HFFc6 (cell line): Measurements from ENCODE around the gene ARHGEF7. TPM values are rescaled to one million over a fixed set of nuclear protein-coding genes. Genes with fewer than 3 reads are reported as not detected.

ENCODE experiments used
- DNase-seq: peaks from one replicate; pipeline ENCODE4 v3.0.0-alpha.2; 2018
- H3K27ac Mint-ChIP-seq: 2 replicates; pipeline ENCODE4 v1.8.0; 2020; ENCODE audit warnings: mild to moderate bottlenecking, mixed read lengths
- H3K27me3 Mint-ChIP-seq: 2 replicates; pipeline ENCODE4 v1.8.0; 2021; ENCODE audit warnings: mild to moderate bottlenecking, moderate library complexity, mixed read lengths; ENCODE audit not compliant: insufficient read depth
- H3K36me3 Mint-ChIP-seq: 2 replicates; pipeline ENCODE4 v1.8.0; 2021; ENCODE audit warnings: low read depth, mixed read lengths
- H3K4me1 Mint-ChIP-seq: 2 replicates; pipeline ENCODE4 v1.8.0; 2020; ENCODE audit warnings: low read depth, mixed read lengths
- H3K4me3 Mint-ChIP-seq: 2 replicates; pipeline ENCODE4 v1.8.0; 2020; ENCODE audit warnings: mild to moderate bottlenecking, moderate library complexity, mixed read lengths
- H3K9me3 Mint-ChIP-seq: 2 replicates; pipeline ENCODE4 v1.8.0; 2020; ENCODE audit warnings: mild to moderate bottlenecking, mixed read lengths
- total RNA-seq, 6 experiments: library from RNA; stranded (reverse); fragmentation: NEBNext Ultra II Directional; extraction: Animal tissue kit (Norgen Biotek cat#: 25700); gene quantifications; 2 replicates in 1 of 6; 3 replicates in 5 of 6; pipeline ENCODE4 v1.2.3, GENCODE V29; 2021
- TF ChIP-seq, protein P1 (sequence below): fragments of 200-600 bp; sonication (generic); IDR thresholded peaks from 2 replicates; pipeline ENCODE4 v1.5.0; 2021; ENCODE audit warnings: antibody characterized with exemption, mild to moderate bottlenecking

ARHGEF7 gene
- total RNA-seq, 6 experiments from 2014 or later, result 32.3 to 38.1 (median 35.0) TPM

DNA sequence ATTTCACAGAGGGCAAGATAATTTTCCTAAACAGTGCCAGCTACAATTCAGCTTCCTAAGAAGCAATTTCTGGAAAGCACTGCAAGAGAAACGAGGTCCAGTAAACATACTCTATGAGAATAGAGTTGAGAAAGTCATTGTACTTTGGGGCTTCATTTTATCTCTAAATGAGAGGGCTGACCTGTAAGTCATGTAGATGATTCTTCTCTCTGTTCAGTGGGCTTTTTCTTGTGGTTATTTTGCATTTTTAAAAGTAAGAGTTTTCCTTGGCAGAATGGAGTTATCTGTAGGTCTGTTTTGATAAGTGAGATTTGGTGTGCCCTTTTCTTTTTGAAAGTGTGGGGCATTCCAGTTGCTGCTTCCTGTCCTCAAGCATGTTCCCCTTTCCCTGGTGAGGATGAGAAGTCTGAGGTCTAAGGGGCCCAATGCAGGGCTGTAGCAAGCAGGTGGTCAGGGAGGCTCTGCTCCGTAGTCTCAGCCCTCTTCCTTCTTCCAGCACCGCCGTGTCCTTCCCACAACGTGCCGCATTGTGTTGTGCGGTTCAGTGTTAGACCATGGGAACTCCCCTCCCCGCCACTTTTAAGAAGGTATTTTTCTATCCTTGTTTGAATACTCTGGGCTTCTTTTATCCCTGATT, 86.3 kb downstream of the ARHGEF7 start:
- Mint-ChIP-seq H3K9me3 (no peaks in the 10 kb centered on the region), H3K36me3 (peaks cover 30% of the 10 kb centered on the region), H3K27ac (no peak overlapping the region; the same call in 1 of the 2 replicates), H3K4me1 (peaks cover 55% of the 10 kb centered on the region), H3K27me3 (no peaks in the 10 kb centered on the region; the same call in 1 of the 2 replicates), H3K4me3 (no peak overlapping the region)
- no peak for DNase-seq
- TF ChIP-seq, protein P1, sequence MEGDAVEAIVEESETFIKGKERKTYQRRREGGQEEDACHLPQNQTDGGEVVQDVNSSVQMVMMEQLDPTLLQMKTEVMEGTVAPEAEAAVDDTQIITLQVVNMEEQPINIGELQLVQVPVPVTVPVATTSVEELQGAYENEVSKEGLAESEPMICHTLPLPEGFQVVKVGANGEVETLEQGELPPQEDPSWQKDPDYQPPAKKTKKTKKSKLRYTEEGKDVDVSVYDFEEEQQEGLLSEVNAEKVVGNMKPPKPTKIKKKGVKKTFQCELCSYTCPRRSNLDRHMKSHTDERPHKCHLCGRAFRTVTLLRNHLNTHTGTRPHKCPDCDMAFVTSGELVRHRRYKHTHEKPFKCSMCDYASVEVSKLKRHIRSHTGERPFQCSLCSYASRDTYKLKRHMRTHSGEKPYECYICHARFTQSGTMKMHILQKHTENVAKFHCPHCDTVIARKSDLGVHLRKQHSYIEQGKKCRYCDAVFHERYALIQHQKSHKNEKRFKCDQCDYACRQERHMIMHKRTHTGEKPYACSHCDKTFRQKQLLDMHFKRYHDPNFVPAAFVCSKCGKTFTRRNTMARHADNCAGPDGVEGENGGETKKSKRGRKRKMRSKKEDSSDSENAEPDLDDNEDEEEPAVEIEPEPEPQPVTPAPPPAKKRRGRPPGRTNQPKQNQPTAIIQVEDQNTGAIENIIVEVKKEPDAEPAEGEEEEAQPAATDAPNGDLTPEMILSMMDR, result no peak

DNA sequence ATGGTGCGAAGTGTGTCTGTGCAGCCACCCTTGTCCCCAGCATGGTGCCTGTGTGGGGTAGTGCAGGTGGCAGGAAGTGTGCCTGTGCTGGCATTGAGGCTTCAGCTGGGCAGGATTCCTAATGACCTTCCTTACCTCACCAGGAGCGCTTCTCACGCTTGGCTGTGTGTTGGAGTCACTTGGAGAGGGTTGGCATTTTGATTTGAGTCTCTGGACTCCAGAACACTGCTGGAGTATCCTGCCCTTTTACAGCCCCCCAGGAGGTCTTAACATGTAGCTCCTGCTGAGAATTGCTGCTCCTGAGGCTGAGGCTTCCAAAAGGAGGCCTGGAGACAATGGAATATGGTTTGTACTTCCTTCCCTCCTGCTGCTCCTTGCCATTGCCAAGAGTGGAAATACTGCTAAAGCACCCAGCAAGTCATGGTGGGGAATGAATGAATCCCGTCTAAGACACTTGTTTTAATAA, 87.1 kb downstream of the ARHGEF7 start:
- no peaks in the 10 kb centered on the region for H3K9me3 Mint-ChIP-seq
- no peak for DNase-seq
- H3K4me3 Mint-ChIP-seq, result no peak overlapping the region
- H3K27ac Mint-ChIP-seq, result peak overlapping the region; percentile 52
- peaks cover 55% of the 10 kb centered on the region for H3K4me1 Mint-ChIP-seq
- TF ChIP-seq, protein P1, result no peak
- H3K36me3 Mint-ChIP-seq, result peaks cover 25% of the 10 kb centered on the region
- no peaks in the 10 kb centered on the region; the same call in 1 of the 2 replicates for H3K27me3 Mint-ChIP-seq

DNA sequence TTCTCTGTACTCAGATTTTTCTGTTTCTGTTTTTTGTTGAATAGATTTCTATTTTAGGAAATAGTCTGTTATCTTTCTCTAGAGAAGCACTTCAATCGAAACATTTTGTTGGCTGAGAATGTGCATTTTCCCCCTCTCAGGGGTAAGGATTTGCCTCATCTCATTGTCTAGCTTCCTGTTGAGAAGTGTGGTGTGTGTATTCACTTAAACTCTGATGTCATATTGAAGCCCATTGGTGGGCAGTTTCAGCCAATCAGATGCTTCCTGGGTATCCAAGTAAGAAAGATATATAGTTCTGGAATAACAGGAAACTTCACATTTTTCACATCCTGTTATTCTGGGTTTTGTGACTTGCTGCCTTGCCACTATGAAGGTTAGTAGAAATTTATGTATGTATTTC, 87.6 kb downstream of the ARHGEF7 start:
- H3K27ac Mint-ChIP-seq, result peak overlapping the region; percentile 52
- TF ChIP-seq, protein P1, result no peak
- H3K9me3 Mint-ChIP-seq, result no peaks in the 10 kb centered on the region
- H3K4me3 Mint-ChIP-seq, result no peak overlapping the region
- H3K36me3 Mint-ChIP-seq, result peaks cover 20% of the 10 kb centered on the region
- no peaks in the 10 kb centered on the region; the same call in 1 of the 2 replicates for H3K27me3 Mint-ChIP-seq
- peak; percentile 61 for DNase-seq
- peaks cover 55% of the 10 kb centered on the region for H3K4me1 Mint-ChIP-seq

DNA sequence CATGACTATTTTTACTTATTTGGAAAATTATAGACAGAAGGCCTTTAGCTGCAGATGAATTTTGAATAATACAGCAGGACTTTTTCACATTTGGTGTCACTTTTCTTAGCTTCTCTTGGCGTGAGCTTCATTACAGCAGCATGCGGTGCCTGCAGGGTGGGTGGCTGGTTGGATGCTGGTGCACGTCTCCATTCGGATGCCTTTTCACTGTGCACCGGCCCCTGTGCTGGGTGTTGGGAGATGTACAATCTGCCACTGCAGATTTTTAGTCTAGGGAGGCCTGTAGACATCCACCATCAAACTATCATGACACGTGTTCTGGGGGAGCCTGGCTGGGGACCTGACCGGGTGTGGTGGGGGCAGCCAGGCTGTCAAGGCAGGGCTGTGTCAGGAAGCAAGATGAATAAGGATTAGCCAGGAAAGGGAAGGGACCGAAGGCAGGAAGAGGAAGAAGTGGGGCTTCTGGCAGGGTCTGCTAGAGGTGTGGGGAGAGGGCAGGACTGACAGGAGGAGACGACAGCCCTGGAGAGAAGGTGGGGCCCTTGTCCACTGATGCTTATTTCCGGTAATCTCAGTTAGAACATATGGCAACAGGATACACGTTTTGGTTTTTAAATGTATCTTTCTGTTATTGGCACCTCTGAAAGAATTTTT, 88.8 kb downstream of the ARHGEF7 start:
- Mint-ChIP-seq H3K4me3 (peak overlapping the region; percentile 70), H3K36me3 (peaks cover 10% of the 10 kb centered on the region; the same call in 1 of the 2 replicates), H3K27ac (peak overlapping the region; percentile 76), H3K27me3 (no peaks in the 10 kb centered on the region; the same call in 1 of the 2 replicates), H3K9me3 (no peaks in the 10 kb centered on the region), H3K4me1 (peaks cover 60% of the 10 kb centered on the region)
- no peak for DNase-seq
- TF ChIP-seq, protein P1, result no peak

DNA sequence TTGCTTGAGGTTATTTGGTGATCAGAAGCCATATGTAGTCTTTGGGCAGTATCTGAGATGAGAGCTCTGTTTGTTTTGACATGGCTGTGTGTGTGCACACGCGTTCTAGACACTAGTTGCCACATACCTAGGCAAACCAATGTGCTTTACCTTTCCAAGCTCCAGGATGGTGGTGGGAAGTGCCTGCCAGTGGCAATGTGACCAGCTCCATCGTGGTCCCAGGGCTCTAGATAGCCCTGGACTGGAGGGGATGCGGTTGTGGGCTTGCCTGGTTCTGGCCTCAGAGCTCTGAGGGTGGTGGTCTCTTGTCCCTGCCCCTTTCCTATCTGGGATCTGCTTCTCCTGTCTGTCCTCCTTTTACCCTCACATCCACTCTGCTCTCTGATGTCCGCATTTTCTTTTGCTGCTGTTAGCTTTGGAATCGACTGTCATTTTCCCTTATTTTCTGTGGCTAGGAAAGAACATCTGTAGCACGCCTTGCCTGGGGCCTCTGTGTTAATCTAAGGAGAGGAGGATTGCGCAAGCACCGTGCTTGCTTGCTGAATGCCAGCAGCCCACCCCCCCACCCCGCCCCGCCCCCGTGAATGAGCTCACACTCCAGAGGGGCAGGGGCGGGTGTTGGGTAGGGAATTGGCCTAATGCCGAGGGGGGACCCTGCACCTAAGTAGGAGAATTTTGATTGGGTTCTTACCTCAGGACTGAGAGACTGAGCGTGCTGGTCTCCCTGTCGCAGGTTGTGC, 89.5 kb downstream of the ARHGEF7 start:
- H3K9me3 Mint-ChIP-seq, result no peaks in the 10 kb centered on the region
- TF ChIP-seq, protein P1, result no peak
- H3K27me3 Mint-ChIP-seq, result no peaks in the 10 kb centered on the region; the same call in 1 of the 2 replicates
- peaks cover 9% of the 10 kb centered on the region; the same call in 1 of the 2 replicates for H3K36me3 Mint-ChIP-seq
- H3K4me1 Mint-ChIP-seq, result peaks cover 68% of the 10 kb centered on the region
- peak overlapping the region; percentile 76 for H3K27ac Mint-ChIP-seq
- DNase-seq, result peak; percentile 45
- H3K4me3 Mint-ChIP-seq, result peak overlapping the region; percentile 70
